ENCODE data around the gene DLG5. TPM values are rescaled to one million over a fixed set of nuclear protein-coding genes. Genes with fewer than 3 reads are reported as not detected.

Gene DLG5
- total and polyA plus RNA-seq, 9 of the 15 experiments (the other 6 are each of a cell fraction or from before 2014, with no cell fraction given): 1.4 to 26.8 (median 11.2) TPM

DNA sequence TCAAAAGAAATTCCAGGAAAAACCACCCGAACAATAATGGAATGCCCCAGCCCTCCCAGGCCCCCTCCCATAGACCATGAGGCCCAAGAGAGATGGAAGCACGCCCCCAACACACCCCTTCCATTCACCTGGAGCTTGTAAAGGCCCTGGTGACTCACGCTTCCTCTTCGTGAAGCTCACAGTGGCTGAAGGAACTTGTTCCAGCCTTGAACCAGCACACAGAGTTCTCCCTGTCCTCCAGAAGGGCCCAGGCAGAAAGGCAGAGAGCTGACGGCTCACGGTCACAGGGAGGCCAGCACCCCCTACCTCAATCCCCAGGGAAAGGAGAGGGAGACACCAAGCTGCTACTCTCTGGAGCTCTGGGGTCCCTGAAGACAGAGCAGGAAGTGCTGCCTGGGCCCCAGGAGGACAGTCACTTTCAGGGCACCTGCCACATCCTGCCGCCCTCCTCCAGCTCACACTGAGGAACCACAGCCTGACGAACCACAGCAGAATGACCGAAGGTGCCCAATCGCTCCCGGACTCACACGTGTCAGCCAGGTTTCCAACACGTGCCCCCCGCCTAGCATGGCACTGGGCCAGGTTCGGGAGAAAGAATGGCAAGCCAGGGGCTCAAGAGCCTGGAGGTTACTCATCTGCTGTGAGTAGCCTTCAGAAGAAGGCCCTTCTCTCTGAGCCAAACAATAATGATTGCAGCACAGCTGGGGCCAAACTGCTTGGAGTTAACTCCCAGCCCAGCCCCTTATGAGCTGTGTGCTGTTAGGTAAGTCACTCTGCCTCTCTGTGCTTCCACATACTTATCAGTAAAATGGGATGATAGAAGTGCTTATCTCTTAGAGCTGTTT is 52.8 kb downstream of the DLG5 start (continued):
- TF ChIP-seq, protein P1, sequence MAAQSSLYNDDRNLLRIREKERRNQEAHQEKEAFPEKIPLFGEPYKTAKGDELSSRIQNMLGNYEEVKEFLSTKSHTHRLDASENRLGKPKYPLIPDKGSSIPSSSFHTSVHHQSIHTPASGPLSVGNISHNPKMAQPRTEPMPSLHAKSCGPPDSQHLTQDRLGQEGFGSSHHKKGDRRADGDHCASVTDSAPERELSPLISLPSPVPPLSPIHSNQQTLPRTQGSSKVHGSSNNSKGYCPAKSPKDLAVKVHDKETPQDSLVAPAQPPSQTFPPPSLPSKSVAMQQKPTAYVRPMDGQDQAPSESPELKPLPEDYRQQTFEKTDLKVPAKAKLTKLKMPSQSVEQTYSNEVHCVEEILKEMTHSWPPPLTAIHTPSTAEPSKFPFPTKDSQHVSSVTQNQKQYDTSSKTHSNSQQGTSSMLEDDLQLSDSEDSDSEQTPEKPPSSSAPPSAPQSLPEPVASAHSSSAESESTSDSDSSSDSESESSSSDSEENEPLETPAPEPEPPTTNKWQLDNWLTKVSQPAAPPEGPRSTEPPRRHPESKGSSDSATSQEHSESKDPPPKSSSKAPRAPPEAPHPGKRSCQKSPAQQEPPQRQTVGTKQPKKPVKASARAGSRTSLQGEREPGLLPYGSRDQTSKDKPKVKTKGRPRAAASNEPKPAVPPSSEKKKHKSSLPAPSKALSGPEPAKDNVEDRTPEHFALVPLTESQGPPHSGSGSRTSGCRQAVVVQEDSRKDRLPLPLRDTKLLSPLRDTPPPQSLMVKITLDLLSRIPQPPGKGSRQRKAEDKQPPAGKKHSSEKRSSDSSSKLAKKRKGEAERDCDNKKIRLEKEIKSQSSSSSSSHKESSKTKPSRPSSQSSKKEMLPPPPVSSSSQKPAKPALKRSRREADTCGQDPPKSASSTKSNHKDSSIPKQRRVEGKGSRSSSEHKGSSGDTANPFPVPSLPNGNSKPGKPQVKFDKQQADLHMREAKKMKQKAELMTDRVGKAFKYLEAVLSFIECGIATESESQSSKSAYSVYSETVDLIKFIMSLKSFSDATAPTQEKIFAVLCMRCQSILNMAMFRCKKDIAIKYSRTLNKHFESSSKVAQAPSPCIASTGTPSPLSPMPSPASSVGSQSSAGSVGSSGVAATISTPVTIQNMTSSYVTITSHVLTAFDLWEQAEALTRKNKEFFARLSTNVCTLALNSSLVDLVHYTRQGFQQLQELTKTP (IDR thresholded peaks at IDR 0.05; ENCODE audit: low read depth in 1 of 2, partially characterized antibody in 2 of 2): no peak
- TF ChIP-seq ADNP (tag; IDR thresholded peaks at IDR 0.05) (no peak), ZBTB17 (CRISPR knock-in tag; IDR thresholded peaks at IDR 0.05) (no peak), LCOR (CRISPR knock-in tag; IDR thresholded peaks at IDR 0.05) (no peak), RFX1 (IDR thresholded peaks at IDR 0.05) (no peak), ZNF347 (CRISPR knock-in tag; IDR thresholded peaks at IDR 0.05; ENCODE audit: low read depth) (no peak), TAF7 (tag; IDR thresholded peaks at IDR 0.05) (no peak), RBM25 (IDR thresholded peaks at IDR 0.05; ENCODE audit: low read depth, low read length, severe bottlenecking) (peak; percentile 62), BHLHE40 (IDR thresholded peaks at IDR 0.05; ENCODE audit: low read length) (0 out of 2 replicates have a peak, but pooled peaks have one; percentile 10), POLR2H (tag; IDR thresholded peaks at IDR 0.05; ENCODE audit: low read depth) (no peak), NELFE (IDR thresholded peaks at IDR 0.05; ENCODE audit: insufficient read depth, insufficient read length) (no peak), ZNF12 (CRISPR knock-in tag; IDR thresholded peaks at IDR 0.05) (no peak), TGIF2 (CRISPR knock-in tag; IDR thresholded peaks at IDR 0.05) (no peak), ZFP36 (IDR thresholded peaks at IDR 0.05; ENCODE audit: low read depth, low read length, partially characterized antibody) (peak; percentile 79)
- TF ChIP-seq, protein P2, sequence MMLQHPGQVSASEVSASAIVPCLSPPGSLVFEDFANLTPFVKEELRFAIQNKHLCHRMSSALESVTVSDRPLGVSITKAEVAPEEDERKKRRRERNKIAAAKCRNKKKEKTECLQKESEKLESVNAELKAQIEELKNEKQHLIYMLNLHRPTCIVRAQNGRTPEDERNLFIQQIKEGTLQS (IDR thresholded peaks at IDR 0.05): peak; percentile 31; the same call in 1 of the 2 replicates
- TF ChIP-seq, protein P2 (CRISPR knock-in tag; conservative IDR thresholded peaks at IDR 0.05): no peak
- TF ChIP-seq, protein P3, sequence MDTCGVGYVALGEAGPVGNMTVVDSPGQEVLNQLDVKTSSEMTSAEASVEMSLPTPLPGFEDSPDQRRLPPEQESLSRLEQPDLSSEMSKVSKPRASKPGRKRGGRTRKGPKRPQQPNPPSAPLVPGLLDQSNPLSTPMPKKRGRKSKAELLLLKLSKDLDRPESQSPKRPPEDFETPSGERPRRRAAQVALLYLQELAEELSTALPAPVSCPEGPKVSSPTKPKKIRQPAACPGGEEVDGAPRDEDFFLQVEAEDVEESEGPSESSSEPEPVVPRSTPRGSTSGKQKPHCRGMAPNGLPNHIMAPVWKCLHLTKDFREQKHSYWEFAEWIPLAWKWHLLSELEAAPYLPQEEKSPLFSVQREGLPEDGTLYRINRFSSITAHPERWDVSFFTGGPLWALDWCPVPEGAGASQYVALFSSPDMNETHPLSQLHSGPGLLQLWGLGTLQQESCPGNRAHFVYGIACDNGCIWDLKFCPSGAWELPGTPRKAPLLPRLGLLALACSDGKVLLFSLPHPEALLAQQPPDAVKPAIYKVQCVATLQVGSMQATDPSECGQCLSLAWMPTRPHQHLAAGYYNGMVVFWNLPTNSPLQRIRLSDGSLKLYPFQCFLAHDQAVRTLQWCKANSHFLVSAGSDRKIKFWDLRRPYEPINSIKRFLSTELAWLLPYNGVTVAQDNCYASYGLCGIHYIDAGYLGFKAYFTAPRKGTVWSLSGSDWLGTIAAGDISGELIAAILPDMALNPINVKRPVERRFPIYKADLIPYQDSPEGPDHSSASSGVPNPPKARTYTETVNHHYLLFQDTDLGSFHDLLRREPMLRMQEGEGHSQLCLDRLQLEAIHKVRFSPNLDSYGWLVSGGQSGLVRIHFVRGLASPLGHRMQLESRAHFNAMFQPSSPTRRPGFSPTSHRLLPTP (IDR thresholded peaks at IDR 0.05; ENCODE audit: borderline replicate concordance, extremely low read depth, insufficient read length): no peak
- TF ChIP-seq, protein P4, sequence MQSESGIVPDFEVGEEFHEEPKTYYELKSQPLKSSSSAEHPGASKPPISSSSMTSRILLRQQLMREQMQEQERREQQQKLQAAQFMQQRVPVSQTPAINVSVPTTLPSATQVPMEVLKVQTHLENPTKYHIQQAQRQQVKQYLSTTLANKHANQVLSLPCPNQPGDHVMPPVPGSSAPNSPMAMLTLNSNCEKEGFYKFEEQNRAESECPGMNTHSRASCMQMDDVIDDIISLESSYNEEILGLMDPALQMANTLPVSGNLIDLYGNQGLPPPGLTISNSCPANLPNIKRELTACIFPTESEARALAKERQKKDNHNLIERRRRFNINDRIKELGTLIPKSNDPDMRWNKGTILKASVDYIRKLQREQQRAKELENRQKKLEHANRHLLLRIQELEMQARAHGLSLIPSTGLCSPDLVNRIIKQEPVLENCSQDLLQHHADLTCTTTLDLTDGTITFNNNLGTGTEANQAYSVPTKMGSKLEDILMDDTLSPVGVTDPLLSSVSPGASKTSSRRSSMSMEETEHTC (IDR thresholded peaks at IDR 0.05): no peak
